Measurements from ENCODE around the gene KIF16B.

Gene KIF16B

GRCh38 chr20:16541226-16541625 lies 32.0 kb downstream of the KIF16B start:
- Histone ChIP-seq H3K27me3 (ENCODE audit: control insufficient read depth in 1 of 2, insufficient read depth in 2 of 2, low read length in 2 of 2) (no peaks in the 10 kb centered on the region), H3K4me1 (ENCODE audit: control insufficient read depth in 1 of 2, insufficient read depth in 2 of 2, low read length in 2 of 2) (peaks cover 7 to 21% of the 10 kb centered on the region in 2 donors), H3K9ac (ENCODE audit: low read depth in 1 of 2, low read length in 2 of 2) (no peak overlapping the region), H3K27ac (ENCODE audit: low read depth, low read length) (no peak overlapping the region), H3K9me3 (ENCODE audit: control insufficient read depth in 1 of 2, low read length in 2 of 2) (no peaks in the 10 kb centered on the region), H3K36me3 (ENCODE audit: control insufficient read depth in 1 of 2, insufficient read depth in 2 of 2, low read length in 2 of 2) (no peaks in the 10 kb centered on the region), H3K4me3 (ENCODE audit: low read depth in 1 of 2, low read length in 2 of 2) (no peak overlapping the region)

- H3K9ac ChIP-seq (ENCODE audit: low read depth in 1 of 2, low read length in 2 of 2), result no peak overlapping the region
- no peak overlapping the region for H3K4me3 ChIP-seq (ENCODE audit: low read depth in 1 of 2, low read length in 2 of 2)
- no peaks in the 10 kb centered on the region for H3K36me3 ChIP-seq (ENCODE audit: control insufficient read depth in 1 of 2, insufficient read depth in 2 of 2, low read length in 2 of 2)
- peaks cover 7 to 21% of the 10 kb centered on the region in 2 donors for H3K4me1 ChIP-seq (ENCODE audit: control insufficient read depth in 1 of 2, insufficient read depth in 2 of 2, low read length in 2 of 2)
- no peak overlapping the region for H3K27ac ChIP-seq (ENCODE audit: low read depth, low read length)
- H3K27me3 ChIP-seq (ENCODE audit: control insufficient read depth in 1 of 2, insufficient read depth in 2 of 2, low read length in 2 of 2), result no peaks in the 10 kb centered on the region
- H3K9me3 ChIP-seq (ENCODE audit: control insufficient read depth in 1 of 2, low read length in 2 of 2), result no peaks in the 10 kb centered on the region
Observed at GRCh38 chr20:16539280-16540021, 33.8 kb downstream of the KIF16B start.

- Histone ChIP-seq H3K27me3 (ENCODE audit: control insufficient read depth in 1 of 2, insufficient read depth in 2 of 2, low read length in 2 of 2) (no peaks in the 10 kb centered on the region), H3K27ac (ENCODE audit: low read depth, low read length) (no peak overlapping the region), H3K4me1 (ENCODE audit: control insufficient read depth in 1 of 2, insufficient read depth in 2 of 2, low read length in 2 of 2) (peaks cover 7 to 21% of the 10 kb centered on the region in 2 donors), H3K9ac (ENCODE audit: low read depth in 1 of 2, low read length in 2 of 2) (no peak overlapping the region), H3K4me3 (ENCODE audit: low read depth in 1 of 2, low read length in 2 of 2) (no peak overlapping the region), H3K36me3 (ENCODE audit: control insufficient read depth in 1 of 2, insufficient read depth in 2 of 2, low read length in 2 of 2) (no peaks in the 10 kb centered on the region), H3K9me3 (ENCODE audit: control insufficient read depth in 1 of 2, low read length in 2 of 2) (no peaks in the 10 kb centered on the region)
Observed at GRCh38 chr20:16538779-16539178, 34.5 kb downstream of the KIF16B start.

- no peaks in the 10 kb centered on the region for H3K9me3 ChIP-seq (ENCODE audit: control insufficient read depth in 1 of 2, low read length in 2 of 2)
- peaks cover 7 to 21% of the 10 kb centered on the region in 2 donors for H3K4me1 ChIP-seq (ENCODE audit: control insufficient read depth in 1 of 2, insufficient read depth in 2 of 2, low read length in 2 of 2)
- H3K27ac ChIP-seq (ENCODE audit: low read depth, low read length), result no peak overlapping the region
- no peak overlapping the region for H3K4me3 ChIP-seq (ENCODE audit: low read depth in 1 of 2, low read length in 2 of 2)
- H3K9ac ChIP-seq (ENCODE audit: low read depth in 1 of 2, low read length in 2 of 2), result no peak overlapping the region
- no peaks in the 10 kb centered on the region for H3K27me3 ChIP-seq (ENCODE audit: control insufficient read depth in 1 of 2, insufficient read depth in 2 of 2, low read length in 2 of 2)
- no peaks in the 10 kb centered on the region for H3K36me3 ChIP-seq (ENCODE audit: control insufficient read depth in 1 of 2, insufficient read depth in 2 of 2, low read length in 2 of 2)
Observed at GRCh38 chr20:16537918-16538317, 35.3 kb downstream of the KIF16B start.

- H3K36me3 ChIP-seq (ENCODE audit: control insufficient read depth in 1 of 2, insufficient read depth in 2 of 2, low read length in 2 of 2), result no peaks in the 10 kb centered on the region
- H3K27me3 ChIP-seq (ENCODE audit: control insufficient read depth in 1 of 2, insufficient read depth in 2 of 2, low read length in 2 of 2), result no peaks in the 10 kb centered on the region
- H3K9me3 ChIP-seq (ENCODE audit: control insufficient read depth in 1 of 2, low read length in 2 of 2), result no peaks in the 10 kb centered on the region
- no peak overlapping the region for H3K9ac ChIP-seq (ENCODE audit: low read depth in 1 of 2, low read length in 2 of 2)
- peaks cover 7 to 21% of the 10 kb centered on the region in 2 donors for H3K4me1 ChIP-seq (ENCODE audit: control insufficient read depth in 1 of 2, insufficient read depth in 2 of 2, low read length in 2 of 2)
- no peak overlapping the region for H3K4me3 ChIP-seq (ENCODE audit: low read depth in 1 of 2, low read length in 2 of 2)
- no peak overlapping the region for H3K27ac ChIP-seq (ENCODE audit: low read depth, low read length)
Observed at GRCh38 chr20:16537025-16537665, 36.1 kb downstream of the KIF16B start.

GRCh38 chr20:16535277-16535676 lies 38.0 kb downstream of the KIF16B start:
- no peaks in the 10 kb centered on the region for H3K36me3 ChIP-seq (ENCODE audit: control insufficient read depth in 1 of 2, insufficient read depth in 2 of 2, low read length in 2 of 2)
- H3K27me3 ChIP-seq (ENCODE audit: control insufficient read depth in 1 of 2, insufficient read depth in 2 of 2, low read length in 2 of 2), result no peaks in the 10 kb centered on the region
- peaks cover 10 to 35% of the 10 kb centered on the region in 2 donors for H3K4me1 ChIP-seq (ENCODE audit: control insufficient read depth in 1 of 2, insufficient read depth in 2 of 2, low read length in 2 of 2)
- H3K4me3 ChIP-seq (ENCODE audit: low read depth in 1 of 2, low read length in 2 of 2), result no peak overlapping the region
- H3K27ac ChIP-seq (ENCODE audit: low read depth, low read length), result no peak overlapping the region
- H3K9me3 ChIP-seq (ENCODE audit: control insufficient read depth in 1 of 2, low read length in 2 of 2), result no peaks in the 10 kb centered on the region
- H3K9ac ChIP-seq (ENCODE audit: low read depth in 1 of 2, low read length in 2 of 2), result no peak overlapping the region

- H3K9me3 ChIP-seq (ENCODE audit: control insufficient read depth in 1 of 2, low read length in 2 of 2), result no peaks in the 10 kb centered on the region
- H3K36me3 ChIP-seq (ENCODE audit: control insufficient read depth in 1 of 2, insufficient read depth in 2 of 2, low read length in 2 of 2), result no peaks in the 10 kb centered on the region
- H3K27me3 ChIP-seq (ENCODE audit: control insufficient read depth in 1 of 2, insufficient read depth in 2 of 2, low read length in 2 of 2), result no peaks in the 10 kb centered on the region
- no peak overlapping the region for H3K27ac ChIP-seq (ENCODE audit: low read depth, low read length)
- no peak overlapping the region for H3K4me3 ChIP-seq (ENCODE audit: low read depth in 1 of 2, low read length in 2 of 2)
- no peak overlapping the region for H3K9ac ChIP-seq (ENCODE audit: low read depth in 1 of 2, low read length in 2 of 2)
- H3K4me1 ChIP-seq (ENCODE audit: control insufficient read depth in 1 of 2, insufficient read depth in 2 of 2, low read length in 2 of 2), result peaks cover 10 to 34% of the 10 kb centered on the region in 2 donors
Observed at GRCh38 chr20:16533502-16533901, 39.7 kb downstream of the KIF16B start.

- H3K27ac ChIP-seq (ENCODE audit: low read depth, low read length), result no peak overlapping the region
- H3K27me3 ChIP-seq (ENCODE audit: control insufficient read depth in 1 of 2, insufficient read depth in 2 of 2, low read length in 2 of 2), result no peaks in the 10 kb centered on the region
- peaks cover 12 to 43% of the 10 kb centered on the region in 2 donors for H3K4me1 ChIP-seq (ENCODE audit: control insufficient read depth in 1 of 2, insufficient read depth in 2 of 2, low read length in 2 of 2)
- no peaks in the 10 kb centered on the region for H3K36me3 ChIP-seq (ENCODE audit: control insufficient read depth in 1 of 2, insufficient read depth in 2 of 2, low read length in 2 of 2)
- H3K4me3 ChIP-seq (ENCODE audit: low read depth in 1 of 2, low read length in 2 of 2), result no peak overlapping the region
- no peaks in the 10 kb centered on the region for H3K9me3 ChIP-seq (ENCODE audit: control insufficient read depth in 1 of 2, low read length in 2 of 2)
- H3K9ac ChIP-seq (ENCODE audit: low read depth in 1 of 2, low read length in 2 of 2), result no peak overlapping the region
Observed at GRCh38 chr20:16531485-16531884, 41.8 kb downstream of the KIF16B start.

GRCh38 chr20:16530201-16530681 lies 43.0 kb downstream of the KIF16B start:
- H3K27ac ChIP-seq (ENCODE audit: low read depth, low read length), result peak overlapping the region; percentile 74

GRCh38 chr20:16528078-16528477 lies 45.2 kb downstream of the KIF16B start:
- no peaks in the 10 kb centered on the region for H3K27me3 ChIP-seq (ENCODE audit: control insufficient read depth in 1 of 2, insufficient read depth in 2 of 2, low read length in 2 of 2)
- peak overlapping the region in 1 of 2 donors; percentile 50 for H3K9ac ChIP-seq (ENCODE audit: low read depth in 1 of 2, low read length in 2 of 2)
- peaks cover 6 to 8% of the 10 kb centered on the region in 2 donors for H3K36me3 ChIP-seq (ENCODE audit: control insufficient read depth in 1 of 2, insufficient read depth in 2 of 2, low read length in 2 of 2)
- H3K4me3 ChIP-seq (ENCODE audit: low read depth in 1 of 2, low read length in 2 of 2), result no peak overlapping the region
- H3K9me3 ChIP-seq (ENCODE audit: control insufficient read depth in 1 of 2, low read length in 2 of 2), result no peaks in the 10 kb centered on the region
- peak overlapping the region; percentile 28 for H3K27ac ChIP-seq (ENCODE audit: low read depth, low read length)
- H3K4me1 ChIP-seq (ENCODE audit: control insufficient read depth in 1 of 2, insufficient read depth in 2 of 2, low read length in 2 of 2), result peaks cover 12 to 43% of the 10 kb centered on the region in 2 donors

More at GRCh38 chr20:16530201-16530681, 43.0 kb downstream of the KIF16B start:
- Histone ChIP-seq H3K4me3 (ENCODE audit: low read depth in 1 of 2, low read length in 2 of 2) (peak overlapping the region; percentile 50 to 60), H3K27me3 (ENCODE audit: control insufficient read depth in 1 of 2, insufficient read depth in 2 of 2, low read length in 2 of 2) (no peaks in the 10 kb centered on the region), H3K36me3 (ENCODE audit: control insufficient read depth in 1 of 2, insufficient read depth in 2 of 2, low read length in 2 of 2) (peaks cover 2 to 3% of the 10 kb centered on the region in 2 donors), H3K4me1 (ENCODE audit: control insufficient read depth in 1 of 2, insufficient read depth in 2 of 2, low read length in 2 of 2) (peaks cover 12 to 43% of the 10 kb centered on the region in 2 donors), H3K9ac (ENCODE audit: low read depth in 1 of 2, low read length in 2 of 2) (peak overlapping the region; percentile 35 to 49), H3K9me3 (ENCODE audit: control insufficient read depth in 1 of 2, low read length in 2 of 2) (no peaks in the 10 kb centered on the region)
